HepG2 (cell line): Measurements from ENCODE around the gene TBRG4.

Source experiments
- AFF4 ChIP-seq: sonication (generic); formaldehyde crosslinking; IDR thresholded peaks from 2 replicates; pipeline ENCODE4 v1.4.0; 2020; ENCODE audit warnings: missing genetic modification reagents
- PBX3 ChIP-seq: sonication (generic); formaldehyde crosslinking; IDR thresholded peaks from 2 replicates; pipeline ENCODE4 v1.8.1; 2023; ENCODE audit warnings: missing genetic modification reagents, inconsistent platforms, borderline replicate concordance
- POLR2A ChIP-seq, 2 experiments: IDR thresholded peaks; 2 replicates each; pipeline ENCODE4 v1.6.1; 2011; ENCODE audit warnings: low read depth in 2 of 2, low read length in 2 of 2, mild to moderate bottlenecking in 1 of 2, moderate library complexity in 1 of 2; ENCODE audit not compliant: insufficient read depth in 1 of 2
- RAD51 ChIP-seq: fragments of 450-650 bp; IDR thresholded peaks from 2 replicates; pipeline ENCODE4 v1.6.1; 2016; ENCODE audit warnings: borderline replicate concordance
- RNF2 ChIP-seq: fragments of 450-650 bp; conservative IDR thresholded peaks from 2 replicates; pipeline ENCODE4 v1.6.1; 2016; ENCODE audit warnings: low read depth
- USF2 ChIP-seq, 2 experiments: sonication (generic) in 1 of 2; formaldehyde crosslinking in 1 of 2; IDR thresholded peaks; 2 replicates each; pipeline versions ENCODE4 v1.5.1 to v1.6.1; 2011 to 2020; ENCODE audit warnings: borderline replicate concordance in 1 of 2, low read depth in 1 of 2, low read length in 1 of 2, mild to moderate bottlenecking in 1 of 2, missing genetic modification reagents in 1 of 2, moderate library complexity in 1 of 2
- ZBTB40 ChIP-seq, 2 experiments: fragments of 450-650 bp in 1 of 2; sonication (generic) in 1 of 2; formaldehyde crosslinking in 1 of 2; IDR thresholded peaks; 2 replicates each; pipeline versions ENCODE4 v1.6.1 to v1.8.0; 2016 to 2022; ENCODE audit warnings: antibody characterized with exemption in 1 of 2, mild to moderate bottlenecking in 1 of 2, missing genetic modification reagents in 1 of 2
- ZNF597 ChIP-seq: sonication (generic); formaldehyde crosslinking; IDR thresholded peaks from 2 replicates; pipeline ENCODE4 v1.5.0; 2020; ENCODE audit warnings: missing genetic modification reagents
- ZNF83 ChIP-seq: sonication (generic); formaldehyde crosslinking; IDR thresholded peaks from 2 replicates; pipeline ENCODE4 v1.4.0; 2020; ENCODE audit warnings: missing genetic modification reagents, mild to moderate bottlenecking, borderline replicate concordance

- no peak for TF ChIP-seq AFF4
- no peak for TF ChIP-seq ZNF597
- no peak for TF ChIP-seq PBX3 (CRISPR knock-in tag)
- no peak for TF ChIP-seq ZBTB40 (IDR thresholded peaks at IDR 0.05)
- TF ChIP-seq ZBTB40 (CRISPR knock-in tag; IDR thresholded peaks at IDR 0.05): no peak
- no peak for TF ChIP-seq RAD51
- no peak for TF ChIP-seq POLR2A (IDR thresholded peaks at IDR 0.05; ENCODE audit: insufficient read depth in 1 of 2, low read depth in 2 of 2, low read length in 2 of 2)
- TF ChIP-seq ZNF83 (CRISPR knock-in tag): no peak
- no peak for TF ChIP-seq RNF2
- no peak for TF ChIP-seq USF2 (IDR thresholded peaks at IDR 0.05; ENCODE audit: low read depth, low read length)
- no peak for TF ChIP-seq USF2 (CRISPR knock-in tag; IDR thresholded peaks at IDR 0.05; ENCODE audit: borderline replicate concordance)
Observed at GRCh38 chr7:45072131-45073030, 39.1 kb downstream of the TBRG4 start.
